Measurements from ENCODE around the gene UNC13B. TPM values are rescaled to one million over a fixed set of nuclear protein-coding genes. Genes with fewer than 3 reads are reported as not detected.
A peak's percentile ranks its signal among the peaks of the same experiment; 100 is the strongest.

UNC13B gene
- total and polyA plus RNA-seq, 2 of the 13 experiments (the other 11 are each of a cell fraction or from before 2014, with no cell fraction given), result 14.0 to 18.3 TPM

DNA sequence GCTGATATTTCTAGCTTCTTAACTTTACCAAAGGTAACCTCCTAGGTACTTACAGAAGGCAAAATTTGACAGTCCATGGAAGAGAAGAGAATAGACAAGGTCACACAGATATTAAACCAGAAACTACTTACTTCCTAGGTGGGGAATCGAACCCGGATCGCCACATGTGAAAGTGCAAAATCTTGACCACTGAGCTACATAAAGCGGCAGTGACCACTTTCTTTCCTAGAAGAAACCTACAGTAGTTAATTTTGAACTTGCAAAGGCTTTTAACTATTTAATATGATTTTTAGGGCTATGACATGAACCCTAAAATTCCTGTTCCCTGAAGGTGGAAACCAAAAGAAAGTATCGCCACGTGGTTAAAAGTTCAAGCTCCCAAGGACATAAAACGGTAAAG, 25.8 kb upstream of the UNC13B start (continued):
- TF ChIP-seq MYPOP (CRISPR knock-in tag; IDR thresholded peaks at IDR 0.05) (no peak), ARID3A (IDR thresholded peaks at IDR 0.05; ENCODE audit: low read depth, low read length) (no peak), ZNF782 (CRISPR knock-in tag; IDR thresholded peaks at IDR 0.05; ENCODE audit: borderline replicate concordance) (no peak), ZSCAN30 (CRISPR knock-in tag; IDR thresholded peaks at IDR 0.05) (no peak)

- H3K79me2 ChIP-seq (ENCODE audit: insufficient read depth, low read length), result no peaks in the 10 kb centered on the region
- POLR2A ChIA-PET, result interaction anchor here (1.5 kb wide), 1 partner anchor 21 kb away, joined by 3 read pairs; the partner anchor contains the start of gene ATOSB
- no peak for ATAC-seq
- CTCF ChIA-PET (ENCODE audit: low intra/inter-chr PET ratio, low total read pairs), result no interaction called here
- 31% methylated on average over 8 of the region's 8 CpGs for WGBS (ENCODE audit: low lambda C conversion rate)
- H3K9ac ChIP-seq (ENCODE audit: insufficient read depth, low read depth, low read length), result no peak overlapping the region
- H3K27me3 ChIP-seq (ENCODE audit: control insufficient read depth in 1 of 2, insufficient read depth in 2 of 2, low read length in 2 of 2), result peaks cover 0 to 5% of the 10 kb centered on the region in 2 experiments; a peak in 1 of 5 replicates
- no peak for DNase-seq (ENCODE audit: low spot score)
- peak overlapping the region; percentile 33 for H2AFZ ChIP-seq (ENCODE audit: low read length)
- no peaks in the 10 kb centered on the region for H3K36me3 ChIP-seq (replicated peaks in 1 of 2; ENCODE audit: control insufficient read depth in 1 of 2, insufficient read depth in 2 of 2, low read length in 2 of 2)
- H3K9me3 ChIP-seq (ENCODE audit: low read length), result peaks cover 13% of the 10 kb centered on the region
- H3K4me1 ChIP-seq (ENCODE audit: insufficient read depth, low read length), result peaks cover 24% of the 10 kb centered on the region
- H4K20me1 ChIP-seq (ENCODE audit: insufficient read depth, low read length), result no peaks in the 10 kb centered on the region
- in situ Hi-C loops (cut with HindIII; ENCODE audit: extremely low pct_ligation_motif_present, low pct_unique_long_range_greater_than_20kb) (no loop called here), intact Hi-C loops (cut with micrococcal nuclease; ENCODE audit: unreplicated experiment) (no loop called here)
- H3K4me2 ChIP-seq (ENCODE audit: low read depth, low read length), result peak overlapping the region; percentile 44
- no peak overlapping the region for H3K4me3 ChIP-seq (replicated peaks in 1 of 3; ENCODE audit: insufficient read depth in 1 of 3, low read depth in 2 of 3, low read length in 3 of 3)
- TF ChIP-seq XBP1 (CRISPR knock-in tag; IDR thresholded peaks at IDR 0.05) (no peak), CEBPB (IDR thresholded peaks at IDR 0.05; ENCODE audit: borderline replicate concordance, low read depth, low read length) (peak; percentile 29; the same call in 1 of the 2 replicates), SP1 (IDR thresholded peaks at IDR 0.05) (no peak), SP1 (CRISPR knock-in tag; IDR thresholded peaks at IDR 0.05) (no peak), ARID2 (CRISPR knock-in tag; IDR thresholded peaks at IDR 0.05; ENCODE audit: borderline replicate concordance) (no peak), ZKSCAN8 (CRISPR knock-in tag; IDR thresholded peaks at IDR 0.05; ENCODE audit: borderline replicate concordance) (no peak), GFI1 (CRISPR knock-in tag; IDR thresholded peaks at IDR 0.05; ENCODE audit: borderline replicate concordance) (no peak)
- TF ChIP-seq, protein P1, sequence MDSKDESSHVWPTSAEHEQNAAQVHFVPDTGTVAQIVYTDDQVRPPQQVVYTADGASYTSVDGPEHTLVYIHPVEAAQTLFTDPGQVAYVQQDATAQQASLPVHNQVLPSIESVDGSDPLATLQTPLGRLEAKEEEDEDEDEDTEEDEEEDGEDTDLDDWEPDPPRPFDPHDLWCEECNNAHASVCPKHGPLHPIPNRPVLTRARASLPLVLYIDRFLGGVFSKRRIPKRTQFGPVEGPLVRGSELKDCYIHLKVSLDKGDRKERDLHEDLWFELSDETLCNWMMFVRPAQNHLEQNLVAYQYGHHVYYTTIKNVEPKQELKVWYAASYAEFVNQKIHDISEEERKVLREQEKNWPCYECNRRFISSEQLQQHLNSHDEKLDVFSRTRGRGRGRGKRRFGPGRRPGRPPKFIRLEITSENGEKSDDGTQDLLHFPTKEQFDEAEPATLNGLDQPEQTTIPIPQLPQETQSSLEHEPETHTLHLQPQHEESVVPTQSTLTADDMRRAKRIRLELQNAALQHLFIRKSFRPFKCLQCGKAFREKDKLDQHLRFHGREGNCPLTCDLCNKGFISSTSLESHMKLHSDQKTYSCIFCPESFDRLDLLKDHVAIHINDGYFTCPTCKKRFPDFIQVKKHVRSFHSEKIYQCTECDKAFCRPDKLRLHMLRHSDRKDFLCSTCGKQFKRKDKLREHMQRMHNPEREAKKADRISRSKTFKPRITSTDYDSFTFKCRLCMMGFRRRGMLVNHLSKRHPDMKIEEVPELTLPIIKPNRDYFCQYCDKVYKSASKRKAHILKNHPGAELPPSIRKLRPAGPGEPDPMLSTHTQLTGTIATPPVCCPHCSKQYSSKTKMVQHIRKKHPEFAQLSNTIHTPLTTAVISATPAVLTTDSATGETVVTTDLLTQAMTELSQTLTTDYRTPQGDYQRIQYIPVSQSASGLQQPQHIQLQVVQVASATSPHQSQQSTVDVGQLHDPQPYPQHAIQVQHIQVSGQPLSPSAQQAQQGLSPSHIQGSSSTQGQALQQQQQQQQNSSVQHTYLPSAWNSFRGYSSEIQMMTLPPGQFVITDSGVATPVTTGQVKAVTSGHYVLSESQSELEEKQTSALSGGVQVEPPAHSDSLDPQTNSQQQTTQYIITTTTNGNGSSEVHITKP (CRISPR knock-in tag; IDR thresholded peaks at IDR 0.05; ENCODE audit: low read depth), result no peak
- FAIRE-seq, result no peak
- no TSS peak for BruUV-seq (replicated peaks)
- no peak overlapping the region for H3K27ac ChIP-seq (ENCODE audit: extremely low read length, insufficient read depth, low read length)
Observed at GRCh38 chr9:35136866-35137265, 24.9 kb upstream of the UNC13B start.
